Measurements from ENCODE around the gene KLF15. TPM values are rescaled to one million over a fixed set of nuclear protein-coding genes. Genes with fewer than 3 reads are reported as not detected.
A peak's percentile ranks its signal among the peaks of the same experiment; 100 is the strongest.

The KLF15 gene
- polyA plus RNA-seq, 4 donors = 2.6 to 15.8 (median 10.1) TPM

- DNase-seq (ENCODE audit: low read depth in 4 of 4, low spot score in 3 of 4) = no peak
Measured at GRCh38 chr3:126364130-126364695, 7.0 kb upstream of the KLF15 start.

GRCh38 chr3:126361211-126361610 is 4.0 kb upstream of the KLF15 start:
- DNase-seq (ENCODE audit: low read depth in 4 of 4, low spot score in 3 of 4) = no peak

- no peak for DNase-seq (ENCODE audit: low read depth in 4 of 4, low spot score in 3 of 4)
Measured at GRCh38 chr3:126360714-126361060, 3.5 kb upstream of the KLF15 start.

- DNase-seq (ENCODE audit: low read depth in 4 of 4, low spot score in 3 of 4) = no peak
Measured at GRCh38 chr3:126360046-126360713, 3.0 kb upstream of the KLF15 start.

GRCh38 chr3:126358816-126359181 is 1.6 kb upstream of the KLF15 start:
- no peak for DNase-seq (ENCODE audit: low read depth in 4 of 4, low spot score in 3 of 4)

- no peak for DNase-seq (ENCODE audit: low read depth in 4 of 4, low spot score in 3 of 4)
Measured at GRCh38 chr3:126358038-126358815, 1.0 kb upstream of the KLF15 start.

GRCh38 chr3:126356373-126357264 is 589 bp downstream of the KLF15 start:
- no peak for DNase-seq (ENCODE audit: low read depth in 4 of 4, low spot score in 3 of 4)

- peak; percentile 47 to 60 (median 54) for DNase-seq (ENCODE audit: low read depth in 4 of 4, low spot score in 3 of 4)
Measured at GRCh38 chr3:126355777-126356372, 1.3 kb downstream of the KLF15 start.

GRCh38 chr3:126355251-126355650 is 2.0 kb downstream of the KLF15 start:
- DNase-seq (ENCODE audit: low read depth in 4 of 4, low spot score in 3 of 4) = no peak

GRCh38 chr3:126354776-126355175 is 2.4 kb downstream of the KLF15 start:
- DNase-seq (ENCODE audit: low read depth in 4 of 4, low spot score in 3 of 4) = no peak

GRCh38 chr3:126353694-126354321 is 3.4 kb downstream of the KLF15 start:
- DNase-seq (ENCODE audit: low read depth in 4 of 4, low spot score in 3 of 4) = no peak

GRCh38 chr3:126352476-126353454 is 4.4 kb downstream of the KLF15 start:
- no peak for DNase-seq (ENCODE audit: low read depth in 4 of 4, low spot score in 3 of 4)

GRCh38 chr3:126351771-126352475 is 5.3 kb downstream of the KLF15 start:
- DNase-seq (ENCODE audit: low read depth in 4 of 4, low spot score in 3 of 4) = no peak

GRCh38 chr3:126351086-126351770 is 6.0 kb downstream of the KLF15 start:
- DNase-seq (ENCODE audit: low read depth in 4 of 4, low spot score in 3 of 4) = no peak

- DNase-seq (ENCODE audit: low read depth in 4 of 4, low spot score in 3 of 4) = no peak
Measured at GRCh38 chr3:126350502-126351085, 6.6 kb downstream of the KLF15 start.

- DNase-seq (ENCODE audit: low read depth in 4 of 4, low spot score in 3 of 4) = no peak
Measured at GRCh38 chr3:126349611-126350501, 7.4 kb downstream of the KLF15 start.
